Measurements from ENCODE around the gene LRCH4.
A peak's percentile ranks its signal among the peaks of the same experiment; 100 is the strongest.

Gene LRCH4

DNA sequence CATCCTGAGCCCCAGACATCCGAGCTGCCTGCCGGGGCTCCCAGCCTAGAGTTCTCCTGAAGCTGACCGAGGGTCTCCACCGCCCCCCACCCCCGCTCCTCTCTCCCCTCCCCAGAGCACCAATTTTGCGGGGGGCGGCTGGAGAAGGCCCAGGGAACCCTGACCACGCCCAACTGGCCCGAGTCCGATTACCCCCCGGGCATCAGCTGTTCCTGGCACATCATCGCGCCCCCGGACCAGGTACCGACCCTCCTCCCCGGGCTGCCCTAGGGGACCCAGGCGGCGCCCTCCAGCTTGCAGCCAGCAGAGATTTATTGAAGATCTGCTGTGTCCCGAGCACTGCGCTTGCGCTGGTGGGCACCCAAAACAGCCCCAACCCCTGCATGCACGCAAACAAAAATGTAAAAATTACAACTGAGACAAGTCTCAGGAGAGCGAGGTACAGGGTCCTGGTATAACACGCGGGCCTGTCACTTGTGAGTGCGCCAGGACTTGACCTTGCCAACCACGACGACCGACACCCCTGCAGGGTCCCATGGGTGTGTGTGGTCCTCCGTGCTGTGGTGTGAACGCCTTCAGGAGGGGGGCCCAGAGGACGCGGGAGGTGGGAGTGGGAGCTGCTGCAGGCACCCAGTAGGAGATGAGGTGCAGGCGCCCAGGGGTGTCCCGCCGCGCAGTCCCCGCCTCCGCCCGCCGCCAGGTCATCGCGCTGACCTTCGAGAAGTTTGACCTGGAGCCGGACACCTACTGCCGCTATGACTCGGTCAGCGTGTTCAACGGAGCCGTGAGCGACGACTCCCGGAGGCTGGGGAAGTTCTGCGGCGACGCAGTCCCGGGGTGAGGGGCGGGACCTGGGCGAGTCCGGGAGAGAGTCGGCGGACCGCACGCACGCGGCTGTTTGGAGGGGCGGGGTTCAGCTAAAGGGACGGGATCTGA is 19.3 kb upstream of the LRCH4 start:
- no peak for DNase-seq

DNA sequence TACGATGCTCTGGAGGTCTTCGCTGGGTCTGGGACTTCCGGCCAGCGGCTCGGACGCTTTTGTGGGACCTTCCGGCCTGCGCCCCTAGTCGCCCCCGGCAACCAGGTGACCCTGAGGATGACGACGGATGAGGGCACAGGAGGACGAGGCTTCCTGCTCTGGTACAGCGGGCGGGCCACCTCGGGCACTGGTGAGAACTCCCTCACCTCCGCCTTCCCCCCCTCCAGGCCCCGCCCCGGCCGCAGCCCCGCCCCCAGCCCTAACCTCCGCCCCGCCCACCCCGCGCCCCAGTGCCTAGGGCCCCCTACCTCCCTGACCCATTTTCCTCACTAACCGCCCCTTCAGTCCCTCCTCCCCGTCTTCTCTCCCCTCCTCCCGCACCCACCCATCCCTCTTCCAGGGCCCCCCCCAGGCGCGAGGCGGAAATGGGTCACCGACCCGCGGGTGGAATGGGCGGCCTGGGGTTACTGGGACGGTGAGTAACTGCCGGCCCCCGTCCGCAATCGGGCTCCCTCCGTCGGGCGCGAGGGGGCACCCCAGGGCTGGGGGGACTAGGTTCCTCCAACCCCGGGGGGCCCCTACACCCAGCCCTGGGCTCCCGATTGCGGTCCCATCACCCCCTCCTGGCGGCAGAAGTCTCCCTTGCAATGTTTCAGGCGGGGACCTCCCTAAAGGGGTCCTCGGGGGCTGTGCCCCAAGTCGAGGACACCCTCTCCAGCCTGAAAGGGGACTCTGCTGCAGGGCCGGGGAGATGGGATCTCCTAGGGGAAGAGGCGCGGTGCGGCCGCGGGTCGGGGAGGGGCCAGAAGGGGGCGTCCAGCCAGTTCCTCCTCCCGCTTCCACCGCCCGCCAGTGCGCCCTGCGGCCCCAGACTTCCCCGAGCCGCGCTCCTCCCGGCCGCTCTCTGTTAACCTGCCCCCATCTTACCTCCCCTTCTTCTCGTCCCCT is 18.4 kb upstream of the LRCH4 start:
- DNase-seq: peak; percentile 66

DNA sequence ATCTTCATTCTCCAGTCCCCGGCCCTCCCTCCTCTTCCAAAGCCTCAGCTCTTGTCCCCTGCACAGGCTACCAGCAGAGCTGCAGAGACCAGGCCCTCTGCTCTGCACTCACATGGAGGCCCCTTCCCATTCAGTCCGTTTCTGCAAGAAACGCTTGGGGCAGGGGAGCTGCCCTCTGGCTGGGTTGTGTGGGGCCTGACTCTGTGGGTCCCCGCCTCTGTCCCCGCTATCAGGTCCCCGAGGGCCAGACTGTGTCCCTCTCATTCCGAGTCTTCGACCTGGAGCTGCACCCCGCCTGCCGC is 17.7 kb upstream of the LRCH4 start:
- no peak for DNase-seq

DNA sequence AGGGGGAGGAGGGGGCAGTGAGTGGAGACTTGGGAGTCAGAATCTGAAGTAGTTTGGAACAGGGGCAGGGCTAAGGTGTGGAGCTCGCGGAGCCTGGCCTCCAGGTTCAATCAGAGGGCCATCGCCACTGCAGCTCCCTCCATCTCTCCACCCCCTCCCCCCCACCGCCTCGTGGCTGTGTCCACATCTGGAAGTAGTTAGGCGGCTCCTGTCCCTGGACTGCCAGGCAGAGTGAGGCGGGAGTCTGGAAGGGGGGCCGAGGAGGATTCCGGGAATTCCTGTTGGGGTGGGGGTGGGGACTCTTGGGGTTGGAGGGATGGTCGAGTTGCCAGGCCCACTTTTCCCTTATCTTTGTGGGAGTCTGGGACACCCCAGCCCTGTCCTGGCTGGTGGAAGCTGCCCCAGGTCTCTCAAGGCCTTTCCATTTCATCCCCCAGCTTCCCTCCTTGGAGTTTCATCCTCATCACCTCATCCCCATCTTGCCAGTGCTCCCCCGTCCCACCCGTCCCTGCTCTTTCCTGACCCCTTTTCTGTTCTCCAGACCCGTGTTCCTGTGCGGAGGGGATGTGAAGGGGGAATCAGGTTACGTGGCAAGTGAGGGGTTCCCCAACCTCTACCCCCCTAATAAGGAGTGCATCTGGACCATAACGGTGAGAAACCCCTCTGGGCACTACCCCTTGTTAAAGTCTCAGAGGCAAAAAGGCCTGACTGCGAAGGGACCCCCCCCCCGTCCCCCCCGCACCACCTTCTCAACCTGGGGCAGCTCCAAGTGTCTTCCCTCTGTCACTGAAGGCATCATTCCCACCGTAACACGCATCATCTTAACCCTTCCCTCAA is 17.2 kb upstream of the LRCH4 start:
- DNase-seq: no peak

DNA sequence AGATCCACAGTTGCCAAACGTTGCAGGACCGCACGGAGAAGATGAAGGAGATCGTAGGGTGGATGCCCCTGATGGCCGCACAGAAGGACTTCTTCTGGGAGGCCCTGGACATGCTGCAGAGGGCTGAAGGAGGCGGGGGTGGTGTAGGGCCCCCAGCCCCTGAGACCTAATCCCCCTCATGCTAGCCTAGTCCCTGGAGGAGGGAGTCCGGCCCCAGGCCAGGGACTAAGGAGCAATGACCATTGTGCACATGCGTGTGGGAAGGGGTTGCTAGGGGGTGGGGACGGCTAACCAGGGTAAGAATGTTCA is 14.8 kb upstream of the LRCH4 start:
- no peak for DNase-seq

DNA sequence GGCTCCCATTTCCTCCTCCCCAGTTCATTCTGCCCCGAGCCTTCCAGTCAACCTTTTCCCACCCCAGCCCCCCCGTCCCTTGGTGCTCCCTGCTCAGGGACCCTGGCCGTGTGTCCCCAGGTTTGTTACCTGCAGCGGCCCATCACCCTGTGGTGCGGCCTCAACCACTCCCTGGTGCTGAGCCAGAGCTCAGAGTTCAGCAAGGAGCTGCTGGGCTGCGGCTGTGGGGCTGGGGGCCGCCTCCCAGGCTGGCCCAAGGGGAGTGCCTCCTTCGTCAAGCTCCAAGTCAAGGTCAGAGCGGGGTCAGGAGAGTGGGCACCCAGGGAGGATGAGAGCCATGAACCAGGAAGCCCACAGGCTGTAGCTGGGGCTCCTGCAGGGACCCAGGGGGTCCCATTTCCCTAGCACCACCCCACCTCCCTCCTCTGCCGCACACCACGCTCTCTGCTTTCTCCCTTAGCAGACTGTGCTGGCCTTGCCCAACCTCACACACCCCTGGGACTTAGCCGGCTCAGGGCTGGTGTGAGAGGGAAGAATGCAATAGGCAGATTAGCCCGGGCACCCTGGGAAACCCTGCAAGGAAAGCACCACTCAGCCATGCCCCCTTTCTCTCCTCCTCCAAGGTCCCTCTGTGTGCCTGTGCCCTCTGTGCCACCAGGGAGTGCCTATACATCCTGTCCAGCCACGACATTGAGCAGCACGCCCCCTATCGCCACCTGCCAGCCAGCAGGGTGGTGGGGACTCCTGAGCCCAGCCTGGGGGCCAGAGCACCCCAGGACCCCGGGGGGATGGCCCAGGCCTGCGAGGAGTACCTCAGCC is 14.2 kb upstream of the LRCH4 start:
- no peak for DNase-seq

DNA sequence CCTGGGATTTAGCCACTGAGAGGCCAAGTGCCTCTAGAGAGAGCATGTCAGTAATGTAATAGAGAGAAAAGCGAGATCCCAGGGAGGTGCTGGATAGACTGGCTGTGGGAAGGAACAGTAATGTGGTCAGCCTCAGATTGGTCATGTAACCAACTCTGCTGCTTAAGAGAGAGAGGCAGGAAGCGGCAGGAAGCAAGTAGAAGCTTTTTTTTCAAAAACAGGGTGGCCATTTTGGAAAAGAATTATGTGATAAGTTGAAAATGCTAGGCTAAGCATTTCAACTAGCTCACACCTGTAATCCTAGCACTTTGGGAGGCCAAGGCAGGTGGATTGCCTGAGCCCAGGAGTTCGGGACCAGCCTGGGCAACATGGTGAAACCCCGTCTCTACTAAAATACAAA is 12.5 kb upstream of the LRCH4 start:
- DNase-seq: no peak

DNA sequence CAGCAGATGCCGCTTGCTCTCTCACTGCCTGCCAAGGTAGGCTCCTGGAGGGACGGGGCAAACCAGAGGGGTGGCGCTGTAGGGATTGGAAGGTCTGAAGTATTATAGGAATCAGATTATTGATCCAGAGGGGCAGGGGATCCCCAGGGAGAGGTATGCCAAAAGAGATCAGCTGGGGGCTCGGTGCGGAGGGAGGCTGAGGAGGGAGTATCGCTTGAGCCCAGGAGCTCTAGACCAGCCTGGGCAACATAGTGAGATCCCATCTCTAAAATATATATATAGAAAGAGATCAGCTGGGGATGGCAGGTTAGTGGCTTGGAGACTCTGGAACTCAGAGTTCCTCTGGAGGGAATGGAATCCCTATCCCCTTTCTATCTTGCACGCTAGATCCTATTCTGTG is 9.3 kb upstream of the LRCH4 start:
- DNase-seq: no peak

DNA sequence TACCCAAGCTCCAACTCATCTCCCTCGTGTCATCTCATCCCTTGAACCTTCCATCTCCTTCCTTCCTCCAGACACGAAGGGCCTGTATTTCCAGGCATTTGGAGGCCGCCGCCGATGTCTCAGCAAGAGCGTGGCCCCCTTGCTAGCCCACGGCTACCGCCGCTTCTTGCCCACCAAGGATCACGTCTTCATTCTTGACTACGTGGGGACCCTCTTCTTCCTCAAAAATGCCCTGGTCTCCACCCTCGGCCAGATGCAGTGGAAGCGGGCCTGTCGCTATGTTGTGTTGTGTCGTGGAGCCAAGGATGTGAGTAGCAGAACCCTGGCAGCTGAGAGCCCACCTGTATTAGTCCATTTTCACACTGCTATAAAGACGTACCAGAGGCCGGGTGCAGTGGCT is 5.7 kb upstream of the LRCH4 start:
- DNase-seq: no peak

DNA sequence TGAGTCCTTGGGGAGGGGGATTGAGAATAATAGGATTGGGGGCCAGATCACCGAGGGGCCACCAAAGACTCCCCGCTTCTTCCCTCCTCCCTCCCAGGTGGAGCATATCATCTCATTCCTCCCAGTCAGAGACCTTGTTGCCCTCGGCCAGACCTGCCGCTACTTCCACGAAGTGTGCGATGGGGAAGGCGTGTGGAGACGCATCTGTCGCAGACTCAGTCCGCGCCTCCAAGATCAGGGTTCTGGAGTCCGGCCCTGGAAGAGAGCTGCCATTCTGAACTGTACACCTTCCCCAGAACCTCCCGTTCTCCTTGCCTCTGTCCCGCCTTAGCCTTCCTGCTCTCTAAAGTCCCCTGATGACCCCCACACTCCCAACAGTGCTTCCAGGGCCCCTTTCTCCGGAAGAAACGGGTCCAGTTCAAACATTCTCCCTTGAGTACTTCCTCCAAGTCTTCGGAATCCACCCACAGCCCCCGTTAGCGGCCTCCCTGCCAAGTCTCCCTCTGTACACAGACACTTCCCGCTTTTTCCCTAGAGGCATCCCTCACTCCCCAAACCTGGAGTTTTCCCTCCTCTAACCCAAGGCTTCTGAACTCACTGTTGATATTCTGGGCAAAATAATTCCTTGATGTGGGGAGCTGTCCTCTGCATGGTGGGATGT is 4.3 kb upstream of the LRCH4 start:
- DNase-seq: no peak

DNA sequence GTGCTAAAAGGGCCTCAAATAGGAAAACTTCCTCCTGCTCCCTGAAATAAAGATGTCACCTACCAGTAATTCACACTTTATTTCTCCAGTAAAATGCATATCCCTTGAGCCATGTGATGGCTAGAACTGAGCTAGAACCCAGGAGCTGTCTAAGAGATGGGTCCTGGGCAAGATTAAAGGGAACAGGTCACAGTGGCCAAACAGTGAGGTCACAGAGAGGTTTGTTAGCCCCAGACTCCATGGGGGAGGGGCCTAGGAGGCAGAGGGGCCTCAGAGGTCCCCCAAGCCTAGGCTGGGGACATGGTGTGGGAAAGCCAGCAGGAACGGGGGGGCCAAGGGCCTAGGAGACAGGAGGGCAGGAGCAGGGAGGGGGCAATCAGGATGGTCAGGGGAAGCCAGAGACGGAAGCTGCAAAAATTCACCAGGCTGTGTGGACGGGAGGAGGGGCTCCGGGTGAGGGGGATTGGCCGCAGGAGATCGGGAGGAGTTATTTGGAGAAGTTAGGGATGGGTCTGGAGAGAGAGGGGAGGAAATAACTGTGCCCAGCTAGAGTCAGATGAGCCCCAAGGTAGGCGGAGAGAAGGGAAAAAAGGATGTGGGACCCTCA is 3.5 kb upstream of the LRCH4 start:
- no peak for DNase-seq

DNA sequence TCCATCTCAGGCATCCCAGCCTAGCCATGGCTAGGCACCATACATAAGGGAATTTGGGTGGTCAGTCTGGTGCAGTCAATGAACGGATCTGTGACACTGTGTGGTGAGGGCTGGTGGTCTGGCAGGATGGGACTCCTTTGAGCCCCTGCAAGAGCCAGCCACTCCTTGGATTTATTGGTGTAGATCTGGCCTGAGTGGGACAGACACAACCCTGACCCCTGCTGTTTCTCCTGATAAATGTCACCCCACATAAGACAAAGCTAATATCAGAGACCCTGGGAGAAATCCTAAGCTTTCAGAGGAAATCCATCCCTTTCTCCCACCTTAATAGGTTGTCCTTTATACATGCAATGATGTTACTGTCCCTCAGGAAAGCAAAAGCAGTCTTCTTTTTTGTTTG is 2.5 kb upstream of the LRCH4 start:
- DNase-seq: no peak

DNA sequence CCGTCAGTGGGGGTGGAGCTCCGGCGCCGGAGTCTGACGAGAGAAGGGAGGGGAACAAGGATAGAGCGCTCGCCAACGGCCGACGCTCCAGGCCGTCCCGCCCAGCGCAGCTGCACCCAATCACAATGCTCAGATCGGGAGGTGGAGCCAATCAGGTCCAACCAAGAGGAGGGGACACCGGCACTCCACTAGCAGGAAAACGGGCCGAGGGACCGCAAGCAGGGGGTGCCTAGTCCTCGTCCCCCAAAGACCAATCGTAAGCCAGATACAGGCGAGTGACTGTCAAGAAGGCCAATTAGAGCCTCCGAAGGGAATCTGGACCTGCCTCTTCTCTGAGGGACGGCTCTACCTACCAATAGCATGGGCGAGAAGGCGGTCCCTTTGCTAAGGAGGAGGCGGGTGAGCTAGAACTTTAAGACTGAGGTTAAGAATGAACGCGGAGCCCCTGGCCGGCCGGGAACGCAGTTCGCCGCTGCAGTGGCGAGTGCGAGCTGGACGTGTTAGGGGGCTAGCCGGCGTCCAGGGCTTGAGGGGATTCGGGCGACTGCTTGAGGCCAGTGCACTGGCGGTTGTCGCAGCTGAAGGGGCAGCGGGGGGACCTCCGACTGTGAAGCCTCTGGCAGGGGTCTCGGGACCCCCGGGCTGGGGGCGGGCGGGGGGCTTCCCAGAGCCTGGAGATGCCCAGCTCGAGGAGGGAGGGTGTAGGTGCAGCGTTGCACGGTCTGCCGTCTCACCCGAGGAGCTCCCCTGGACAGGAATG is 517 bp upstream of the LRCH4 start, which contains the start of gene FBXO24:
FBXO24 (plus strand) TSS at position 63 of the 760 bp plus-strand sequence; CDS start at position 361, 298 bp downstream.
- DNase-seq: peak; percentile 100

DNA sequence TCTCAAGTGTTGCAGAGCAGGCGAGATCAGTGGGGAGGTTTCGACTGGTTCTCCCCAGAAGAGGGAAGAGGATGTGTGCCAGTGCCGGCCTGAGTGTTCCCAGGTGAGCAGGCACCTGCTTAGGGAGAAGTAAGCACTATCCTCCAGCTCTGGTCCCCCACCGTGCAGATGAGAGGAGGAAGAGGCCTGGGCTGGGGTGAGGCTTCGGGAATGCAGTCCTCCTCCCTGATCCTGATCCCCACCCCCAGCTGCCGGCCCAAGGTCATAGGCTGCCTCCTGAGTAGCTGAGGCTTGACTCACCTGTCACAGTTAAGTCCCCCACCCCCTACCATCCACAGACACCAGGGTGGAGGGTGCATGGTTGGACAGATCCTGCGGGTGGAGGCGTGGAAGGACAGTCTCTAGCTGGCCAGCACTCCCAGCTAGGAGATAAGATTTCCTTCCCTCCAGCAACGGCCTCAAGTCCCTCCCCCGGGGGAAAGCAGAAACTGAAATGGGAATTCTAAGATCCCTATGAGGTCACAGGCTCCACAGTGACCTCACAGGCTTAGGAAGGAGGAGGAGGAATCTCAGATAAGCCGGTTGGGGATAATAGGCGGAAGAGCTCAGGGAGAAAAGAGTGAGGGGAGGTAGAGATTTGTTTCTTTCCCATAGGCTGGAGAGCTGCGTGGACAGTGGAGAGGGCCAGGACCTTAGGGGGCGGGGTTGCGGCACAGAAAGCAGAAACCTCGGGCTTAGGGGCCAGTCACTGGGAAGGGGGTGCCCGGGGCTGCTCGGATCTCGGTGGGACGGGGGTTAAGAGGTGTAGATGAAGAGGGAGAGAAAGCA is 1.0 kb downstream of the LRCH4 start:
- peak; percentile 28 for DNase-seq

DNA sequence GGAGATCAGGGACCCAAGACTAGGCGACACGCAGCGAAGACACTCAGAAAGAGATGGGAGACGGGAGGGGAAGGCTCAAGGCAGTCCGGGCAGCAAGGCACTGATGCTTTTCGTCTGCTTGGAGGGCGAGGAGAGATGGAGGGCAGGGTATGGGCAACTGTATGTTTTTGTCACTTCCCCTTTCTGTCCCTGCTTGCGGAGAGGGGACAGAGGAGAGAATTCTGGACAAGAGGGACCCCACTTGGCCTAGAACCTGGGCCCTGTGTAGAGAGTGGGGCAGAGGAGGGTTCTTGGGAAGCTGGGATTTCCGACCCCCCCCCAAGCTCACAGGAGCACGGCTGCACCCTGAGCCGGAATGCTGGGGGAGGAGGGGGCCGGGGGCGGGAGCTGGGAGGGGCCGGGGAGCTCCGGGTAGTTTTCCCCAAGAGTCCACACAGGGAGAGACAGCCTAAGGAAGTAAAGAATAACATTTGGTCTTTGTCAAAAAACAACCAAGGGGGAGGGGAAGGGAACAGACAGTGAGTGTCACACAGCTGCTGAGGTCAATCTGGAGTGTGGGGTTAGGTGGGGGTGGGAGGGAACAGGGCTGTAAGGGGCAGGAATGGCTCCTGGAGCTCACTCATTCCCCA is 1.8 kb downstream of the LRCH4 start:
- no peak for DNase-seq

DNA sequence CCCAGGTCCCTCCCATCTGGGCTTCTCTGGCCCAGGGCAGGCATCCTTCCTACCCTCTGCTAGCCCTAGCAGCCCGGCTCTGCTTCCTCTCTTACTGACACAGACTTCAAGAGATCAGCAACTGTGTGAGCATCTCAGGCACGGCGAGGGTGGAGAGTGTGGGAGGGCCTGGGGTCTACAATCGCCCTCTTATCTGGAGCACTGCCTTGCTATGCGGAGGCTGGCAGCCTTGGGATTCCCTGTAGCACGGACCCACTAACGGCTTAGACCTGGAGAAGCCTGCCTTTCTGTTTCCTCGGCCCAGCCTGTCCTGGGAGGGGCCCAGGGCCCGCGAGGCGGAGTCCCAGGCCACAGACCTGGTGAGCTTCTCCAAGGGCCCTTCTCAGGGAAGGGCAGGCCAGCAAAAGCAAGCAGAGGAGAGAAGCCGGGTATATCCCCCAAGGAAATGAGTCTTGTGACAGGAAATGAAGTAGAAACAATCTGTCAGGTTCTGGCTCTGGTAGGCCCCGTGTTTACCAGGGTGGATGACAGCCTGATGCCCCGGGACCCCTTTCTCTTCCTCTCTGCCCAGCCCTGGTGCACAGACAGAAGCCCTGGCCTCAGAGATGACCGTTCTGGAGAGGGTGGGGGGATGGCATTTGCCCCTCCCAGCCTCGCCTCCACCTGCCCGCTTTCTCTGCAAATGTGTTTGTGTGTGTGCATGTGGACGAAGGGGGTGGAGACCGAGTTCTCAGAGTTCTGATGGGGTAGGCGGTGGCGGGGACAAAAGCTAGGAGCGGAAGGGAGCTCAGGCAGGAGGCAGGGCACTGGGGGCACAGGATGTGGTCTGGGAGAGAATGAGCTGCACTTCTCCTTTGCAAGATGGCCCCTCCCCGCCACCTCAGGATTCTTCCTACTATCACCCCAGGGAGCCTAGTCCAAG is 2.5 kb downstream of the LRCH4 start:
- DNase-seq: no peak

DNA sequence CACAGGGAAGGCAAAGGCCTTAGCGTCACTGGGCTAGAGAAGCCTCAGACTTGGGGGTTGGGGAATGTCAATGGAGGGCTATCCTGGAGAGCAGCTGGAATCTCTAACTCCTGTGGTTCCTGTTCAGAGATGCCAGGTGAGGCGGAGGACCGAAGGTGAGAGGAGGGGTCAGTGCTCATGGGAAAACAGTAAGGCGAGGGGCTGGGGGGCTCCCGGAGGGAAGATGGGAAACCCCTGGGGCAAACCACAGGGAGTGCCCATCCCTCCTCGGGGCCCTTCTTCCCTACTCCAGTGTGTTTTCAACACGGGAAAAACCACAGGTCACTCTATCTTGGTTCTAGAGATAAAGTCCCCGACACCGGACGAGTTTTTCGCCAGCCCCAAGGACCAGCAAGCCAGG is 3.3 kb downstream of the LRCH4 start:
- DNase-seq: no peak

DNA sequence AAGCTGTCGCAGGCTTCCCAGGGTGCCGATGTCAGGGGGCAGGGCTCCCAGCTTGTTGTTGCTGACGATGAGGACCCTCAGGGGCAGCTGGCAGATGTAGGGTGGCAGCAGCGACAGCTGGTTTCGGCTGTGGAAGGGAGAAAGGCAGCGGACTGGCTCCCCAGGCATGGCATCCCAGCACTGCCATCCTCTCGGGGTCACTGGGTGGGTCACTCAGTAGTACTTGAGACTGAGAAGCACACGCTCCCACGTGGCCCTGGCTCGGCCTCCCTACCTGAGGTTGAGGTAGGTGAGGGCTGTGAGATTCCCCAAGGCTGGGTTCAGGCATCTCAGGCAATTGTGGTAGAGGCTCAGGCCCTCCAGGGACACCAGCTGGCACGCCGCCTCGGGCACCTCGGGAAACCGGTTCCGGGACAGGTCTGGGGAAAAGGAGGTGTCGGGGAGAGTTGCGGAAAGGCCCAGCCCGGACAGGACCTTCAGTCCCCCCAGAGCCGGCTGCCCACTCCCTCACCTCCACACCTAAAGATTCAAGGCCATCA is 3.8 kb downstream of the LRCH4 start:
- DNase-seq: no peak

Data from NCI-H345 (cell line).